Brain microvascular endothelial cell (primary cell): ENCODE results near the gene HNRNPAB.
"Not testable (repeated sequence)": the region's sequence is repeated elsewhere in the genome, so short reads cannot be mapped to it uniquely, and the experiment has no call there.

Source experiments
- DNase-seq: peaks from one replicate; pipeline ENCODE4 v3.0.0-alpha.2; 2020
- H3K27ac ChIP-seq: fragments of 250-450 bp; sonication (Bioruptor Pico); 2 replicates; pipeline ENCODE4 v1.5.1; 2020; ENCODE audit warnings: mild to moderate bottlenecking, moderate library complexity
- H3K27me3 ChIP-seq: fragments of 250-450 bp; sonication (Bioruptor Pico); replicated peaks from 2 replicates; pipeline ENCODE4 v1.5.1; 2020; ENCODE audit warnings: mild to moderate bottlenecking
- H3K36me3 ChIP-seq: fragments of 250-450 bp; sonication (Bioruptor Pico); replicated peaks from 2 replicates; pipeline ENCODE4 v1.5.1; 2020; ENCODE audit warnings: mild to moderate bottlenecking
- H3K4me3 ChIP-seq: 2 replicates; pipeline ENCODE4 v1.5.1; 2011; ENCODE audit warnings: low read depth, mild to moderate bottlenecking, control low read depth, low read length, moderate library complexity
- in situ Hi-C: cut with HindIII; loops from 2 replicates; pipeline ENCODE4 v1.10.0; 2017; ENCODE audit warnings: low sequenced_read_pairs, low pct_ligation_motif_present
- TF ChIP-seq, protein P1 (sequence below): IDR thresholded peaks from 2 replicates; pipeline ENCODE4 v1.5.1; 2011; ENCODE audit warnings: low read depth, mild to moderate bottlenecking, moderate library complexity, low read length, control low read depth, inconsistent platforms; ENCODE audit errors: missing control alignments

The HNRNPAB gene

DNA sequence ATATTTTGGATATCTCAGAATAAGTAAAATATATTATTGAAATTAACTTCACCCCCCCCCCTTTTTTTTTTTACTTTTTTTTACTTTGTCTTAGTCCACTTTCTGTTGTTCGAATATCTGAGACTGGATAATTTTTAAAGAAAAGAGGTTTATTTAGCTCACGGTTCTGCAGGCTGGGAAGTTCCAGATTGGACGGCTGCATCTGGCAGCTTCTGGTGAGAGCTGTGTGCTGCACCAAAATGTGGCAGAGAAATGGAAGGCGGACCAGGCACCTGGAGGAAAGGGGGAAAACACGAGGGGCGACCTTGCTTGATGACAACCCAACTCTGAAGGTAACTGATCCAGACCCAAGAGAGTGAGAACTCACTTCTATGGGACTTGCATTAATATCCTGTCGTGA lies 11.5 kb upstream of the HNRNPAB start:
- no peak for DNase-seq
- in situ Hi-C loops: no loop called here
- TF ChIP-seq, protein P1, sequence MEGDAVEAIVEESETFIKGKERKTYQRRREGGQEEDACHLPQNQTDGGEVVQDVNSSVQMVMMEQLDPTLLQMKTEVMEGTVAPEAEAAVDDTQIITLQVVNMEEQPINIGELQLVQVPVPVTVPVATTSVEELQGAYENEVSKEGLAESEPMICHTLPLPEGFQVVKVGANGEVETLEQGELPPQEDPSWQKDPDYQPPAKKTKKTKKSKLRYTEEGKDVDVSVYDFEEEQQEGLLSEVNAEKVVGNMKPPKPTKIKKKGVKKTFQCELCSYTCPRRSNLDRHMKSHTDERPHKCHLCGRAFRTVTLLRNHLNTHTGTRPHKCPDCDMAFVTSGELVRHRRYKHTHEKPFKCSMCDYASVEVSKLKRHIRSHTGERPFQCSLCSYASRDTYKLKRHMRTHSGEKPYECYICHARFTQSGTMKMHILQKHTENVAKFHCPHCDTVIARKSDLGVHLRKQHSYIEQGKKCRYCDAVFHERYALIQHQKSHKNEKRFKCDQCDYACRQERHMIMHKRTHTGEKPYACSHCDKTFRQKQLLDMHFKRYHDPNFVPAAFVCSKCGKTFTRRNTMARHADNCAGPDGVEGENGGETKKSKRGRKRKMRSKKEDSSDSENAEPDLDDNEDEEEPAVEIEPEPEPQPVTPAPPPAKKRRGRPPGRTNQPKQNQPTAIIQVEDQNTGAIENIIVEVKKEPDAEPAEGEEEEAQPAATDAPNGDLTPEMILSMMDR: no peak
- Histone ChIP-seq H3K36me3 (no peaks in the 10 kb centered on the region), H3K27me3 (peaks cover 4% of the 10 kb centered on the region), H3K4me3 (no peak overlapping the region), H3K27ac (no peak overlapping the region)

DNA sequence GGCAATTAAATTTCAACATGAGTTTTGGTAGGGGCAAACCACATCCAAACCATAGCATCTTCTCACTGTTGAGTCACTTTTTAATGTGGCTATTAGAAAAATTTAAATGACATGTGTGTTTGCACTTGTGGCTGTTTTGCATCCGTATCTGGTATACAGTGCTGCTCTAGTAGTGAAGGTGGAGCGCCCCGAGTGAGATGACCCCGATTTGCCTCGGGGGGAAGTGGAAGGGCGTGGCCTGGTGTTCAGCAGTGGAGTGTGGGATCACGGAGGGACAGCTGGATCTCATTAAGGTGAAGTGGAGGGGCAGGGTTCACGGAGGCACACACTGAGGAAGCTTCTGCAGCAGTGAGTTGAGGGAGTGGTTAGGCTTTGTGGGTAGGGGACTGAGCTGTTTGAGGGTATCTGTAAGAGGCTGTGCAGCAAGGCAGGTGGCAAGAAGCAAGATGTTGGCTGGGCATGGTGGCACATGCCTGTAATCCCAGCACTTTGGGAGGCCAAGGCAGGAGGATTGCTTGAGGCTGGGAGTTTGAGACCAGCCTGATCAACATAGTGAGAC lies 11.0 kb upstream of the HNRNPAB start:
- in situ Hi-C loops: no loop called here
- no peak for DNase-seq
- no peaks in the 10 kb centered on the region for H3K36me3 ChIP-seq
- no peak overlapping the region for H3K27ac ChIP-seq
- TF ChIP-seq, protein P1: no peak
- H3K4me3 ChIP-seq: no peak overlapping the region
- peaks cover 4% of the 10 kb centered on the region for H3K27me3 ChIP-seq

DNA sequence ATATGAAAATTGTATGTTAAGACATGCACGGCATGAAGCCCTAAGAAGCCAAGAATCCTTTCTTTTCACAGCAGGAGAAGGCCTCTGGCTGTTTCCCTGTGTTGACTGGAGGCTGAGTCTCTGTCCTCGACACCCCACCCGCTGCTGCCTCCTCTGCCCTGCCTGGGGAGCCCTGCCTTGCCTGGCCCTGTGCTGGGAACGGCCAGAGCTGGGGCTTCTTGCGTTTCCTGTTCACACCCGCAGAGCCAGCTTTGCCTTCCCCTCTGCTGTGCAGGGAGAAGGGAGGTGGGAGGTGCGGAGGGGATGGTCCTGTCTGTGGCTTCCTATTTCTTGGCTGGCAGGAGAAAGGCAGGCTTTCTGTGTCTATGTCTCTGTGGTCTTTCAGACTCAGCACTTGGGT lies 10.3 kb upstream of the HNRNPAB start:
- no peak for DNase-seq
- in situ Hi-C loops: no loop called here
- Histone ChIP-seq H3K36me3 (no peaks in the 10 kb centered on the region), H3K4me3 (no peak overlapping the region), H3K27me3 (peaks cover 4% of the 10 kb centered on the region), H3K27ac (no peak overlapping the region)
- TF ChIP-seq, protein P1: no peak

DNA sequence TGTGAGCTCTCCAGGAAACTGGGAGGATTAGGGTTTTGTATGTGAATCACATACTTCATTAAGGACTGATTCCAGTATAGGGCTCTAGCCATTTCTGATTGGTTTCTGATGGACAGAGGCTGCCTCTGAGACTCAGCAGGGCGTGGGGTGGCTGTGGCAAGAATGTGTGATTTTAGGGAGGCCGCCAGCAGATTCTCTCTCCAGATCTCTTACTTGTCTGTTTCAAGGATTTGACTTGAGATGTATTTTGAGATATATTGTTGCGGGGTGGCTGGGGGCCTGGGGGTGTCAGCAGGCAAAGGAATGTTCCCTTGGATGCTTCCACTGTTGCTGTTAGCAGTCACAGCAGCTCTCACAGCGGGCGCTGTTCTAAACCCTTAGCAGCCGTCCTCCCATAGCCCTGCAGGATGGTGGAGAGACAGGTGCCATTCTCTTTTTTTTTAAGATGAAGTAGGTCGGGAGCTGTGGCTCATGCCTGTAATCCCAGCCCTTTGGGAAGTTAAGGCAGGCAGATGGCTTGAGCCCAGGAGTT lies 8.0 kb upstream of the HNRNPAB start:
- in situ Hi-C loops: no loop called here
- H3K36me3 ChIP-seq: no peaks in the 10 kb centered on the region
- DNase-seq: no peak

DNA sequence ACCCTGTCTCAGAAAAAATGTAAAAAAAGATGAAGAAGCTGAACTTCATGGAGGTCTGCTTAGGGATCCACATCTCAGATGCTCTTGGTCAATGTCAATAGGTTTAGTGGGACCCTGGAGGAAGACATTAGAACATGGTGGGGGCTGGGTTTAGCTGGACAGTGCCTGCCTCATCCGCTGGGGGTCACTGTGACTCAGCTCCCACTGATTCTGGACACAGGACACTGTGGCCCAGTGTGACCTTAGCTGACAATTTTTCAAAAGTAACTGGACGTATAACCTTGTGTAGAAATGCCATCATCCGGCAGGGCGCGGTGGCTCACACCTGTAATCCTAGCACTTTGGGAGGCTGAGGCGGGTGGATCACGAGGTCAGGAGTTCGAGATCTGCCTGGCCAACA lies 7.3 kb upstream of the HNRNPAB start:
- Histone ChIP-seq H3K27me3 (peaks cover 4% of the 10 kb centered on the region), H3K4me3 (no peak overlapping the region), H3K36me3 (no peaks in the 10 kb centered on the region), H3K27ac (no peak overlapping the region)
- TF ChIP-seq, protein P1: peak; percentile 58
- DNase-seq: no peak
- in situ Hi-C loops: no loop called here

More for the DNA sequence above, 8.0 kb upstream of the HNRNPAB start:
- H3K27me3 ChIP-seq: peaks cover 4% of the 10 kb centered on the region
- H3K27ac ChIP-seq: no peak overlapping the region
- no peak overlapping the region for H3K4me3 ChIP-seq
- TF ChIP-seq, protein P1: no peak

DNA sequence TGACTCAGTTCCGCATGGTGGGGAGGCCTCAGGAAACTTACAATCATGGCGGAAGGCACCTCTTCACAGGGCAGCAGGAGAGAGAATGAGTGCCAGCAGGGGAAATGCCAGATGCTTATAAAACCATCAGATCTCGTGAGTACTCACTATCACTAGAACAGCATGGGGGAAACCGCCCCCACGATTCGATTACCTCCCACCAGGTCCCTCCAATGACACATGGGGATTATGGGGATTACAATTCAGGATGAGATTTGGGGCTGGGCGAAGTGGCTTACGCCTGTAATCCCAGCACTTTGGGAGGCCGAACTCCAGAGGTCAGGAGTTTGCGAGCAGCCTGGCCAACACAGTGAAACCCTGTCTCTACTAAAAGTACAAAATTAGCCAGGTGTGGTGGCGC lies 6.2 kb upstream of the HNRNPAB start:
- H3K27ac ChIP-seq, in situ Hi-C loops, H3K36me3 ChIP-seq, H3K27me3 ChIP-seq, H3K4me3 ChIP-seq, DNase-seq: not testable (repeated sequence)
